DMS114 treated with DMSO at 0.1 percent for 48 hours (cell line): ENCODE measurements around the gene FN1.

Experiments used
- DNase-seq: peaks from one replicate; lab custom pipeline; 2025; ENCODE audit not compliant: unreplicated experiment; lab: John Stamatoyannopoulos, UW

FN1 gene

GRCh38 chr2:215386566-215386965 lies 49.3 kb downstream of the FN1 start:
- no peak for DNase-seq

- no peak for DNase-seq
These were observed 51.2 kb downstream of the FN1 start for GRCh38 chr2:215384710-215385109.

- no peak for DNase-seq
These were observed 52.1 kb downstream of the FN1 start for GRCh38 chr2:215383652-215384279.

GRCh38 chr2:215382480-215382879 lies 53.4 kb downstream of the FN1 start:
- DNase-seq = no peak

GRCh38 chr2:215382011-215382410 lies 53.9 kb downstream of the FN1 start:
- no peak for DNase-seq

- no peak for DNase-seq
These were observed 55.2 kb downstream of the FN1 start for GRCh38 chr2:215380699-215381098.

- DNase-seq = no peak
These were observed 55.9 kb downstream of the FN1 start for GRCh38 chr2:215379948-215380347.

GRCh38 chr2:215379039-215379438 lies 56.8 kb downstream of the FN1 start:
- no peak for DNase-seq

GRCh38 chr2:215378045-215378444 lies 57.8 kb downstream of the FN1 start:
- DNase-seq = no peak

- no peak for DNase-seq
These were observed 58.6 kb downstream of the FN1 start for GRCh38 chr2:215377283-215377682.

GRCh38 chr2:215376103-215376780 lies 59.6 kb downstream of the FN1 start:
- no peak for DNase-seq

- DNase-seq = no peak
These were observed 60.4 kb downstream of the FN1 start for GRCh38 chr2:215375467-215375830.

GRCh38 chr2:215374642-215375466 lies 61.0 kb downstream of the FN1 start:
- no peak for DNase-seq

GRCh38 chr2:215374002-215374401 lies 61.9 kb downstream of the FN1 start:
- no peak for DNase-seq

- DNase-seq = no peak
These were observed 62.8 kb downstream of the FN1 start for GRCh38 chr2:215372968-215373649.

- no peak for DNase-seq
These were observed 63.7 kb downstream of the FN1 start for GRCh38 chr2:215371915-215372897.

GRCh38 chr2:215370112-215370965 lies 65.5 kb downstream of the FN1 start:
- DNase-seq = no peak

- no peak for DNase-seq
These were observed 66.6 kb downstream of the FN1 start for GRCh38 chr2:215369181-215369760.

GRCh38 chr2:215368493-215368809 lies 67.4 kb downstream of the FN1 start:
- DNase-seq = no peak
